Lung (tissue), 12 donors: Measurements from ENCODE around the gene ASB15. TPM values are rescaled to one million over a fixed set of nuclear protein-coding genes. Genes with fewer than 3 reads are reported as not detected.
A peak's percentile ranks its signal among the peaks of the same experiment; 100 is the strongest.

Experiments used
- ATAC-seq: fragments of 200-7000 bp; cut with Tn5 transposase; one replicate; pipeline ENCODE4 v1.9.1; 2020; ENCODE audit warnings: moderate number of reproducible peaks; ENCODE audit not compliant: insufficient read depth, low FRiP score
- DNase-seq, 3 donors: peaks; one replicate each; pipeline ENCODE4 v3.0.0-alpha.2; 2013 to 2017
- H3K27ac ChIP-seq, 2 donors: one replicate each; pipeline ENCODE4 v1.5.1; 2013; ENCODE audit warnings: mild to moderate bottlenecking in 2 of 2, moderate library complexity in 2 of 2, control low read depth in 1 of 2, inconsistent platforms in 1 of 2, low read depth in 1 of 2, low read length in 1 of 2
- H3K27me3 ChIP-seq, 3 donors: one replicate each; pipeline ENCODE4 v1.5.1; 2013; ENCODE audit warnings: low read length in 2 of 3; ENCODE audit not compliant: control insufficient read depth in 3 of 3, insufficient read depth in 3 of 3
- H3K36me3 ChIP-seq, 4 donors: one replicate each; pipeline ENCODE4 v1.5.1; 2013; ENCODE audit warnings: low read length in 4 of 4, mild to moderate bottlenecking in 1 of 4, moderate library complexity in 1 of 4; ENCODE audit not compliant: control insufficient read depth in 4 of 4, insufficient read depth in 4 of 4
- H3K4me1 ChIP-seq, 5 donors: one replicate each; pipeline ENCODE4 v1.5.1; 2013; ENCODE audit warnings: low read length in 5 of 5, mild to moderate bottlenecking in 2 of 5, moderate library complexity in 1 of 5; ENCODE audit not compliant: control insufficient read depth in 5 of 5, insufficient read depth in 5 of 5
- H3K4me3 ChIP-seq: one replicate; pipeline ENCODE4 v1.5.1; 2013; ENCODE audit warnings: mild to moderate bottlenecking, control low read depth, moderate library complexity
- H3K9ac ChIP-seq, 2 donors: one replicate each; pipeline ENCODE4 v1.5.1; 2013; ENCODE audit warnings: low read length in 2 of 2, control low read depth in 1 of 2; ENCODE audit not compliant: insufficient read depth in 1 of 2
- H3K9me3 ChIP-seq, 4 donors: one replicate each; pipeline ENCODE4 v1.5.1; 2013; ENCODE audit warnings: low read length in 3 of 4, mild to moderate bottlenecking in 1 of 4, moderate library complexity in 1 of 4; ENCODE audit not compliant: control insufficient read depth in 4 of 4, insufficient read depth in 3 of 4
- CTCF ChIP-seq: IDR thresholded peaks from 2 replicates; pipeline ENCODE4 v1.5.1; 2012; ENCODE audit warnings: mild to moderate bottlenecking; ENCODE audit errors: control extremely low read depth, extremely low read depth
- WGBS, 2 donors: extraction: QIAGEN DNeasy Blood & Tissue Kit; methylation state at CpG; one replicate each; pipeline ENCODE4 v1.1.7; 2013; 5-methylcytosine and 5-hydroxymethylcytosine counted together
- polyA plus RNA-seq, 2 donors: library from polyadenylated mRNA; stranded (reverse); fragments of 200-250 nt; gene quantifications; one replicate each; pipeline ENCODE4 v1.2.1, GENCODE V29; 2013
- total RNA-seq, 2 donors: library from RNA; depleted of rRNA in 1 of 2; stranded (reverse); fragments of >200 nt in 1 of 2; gene quantifications; one replicate each; pipeline ENCODE4 v1.2.1, GENCODE V29; 2014 to 2021
- donor health status: control.
- donor health status: control.
- donor health status: Bipolar disorder and iron deficiency.
- donor health status: healthy.
- donor health status: DM: yes; HTN: yes; CAD: no.

ASB15 gene
- total and polyA plus RNA-seq, 4 donors = not detected

DNA sequence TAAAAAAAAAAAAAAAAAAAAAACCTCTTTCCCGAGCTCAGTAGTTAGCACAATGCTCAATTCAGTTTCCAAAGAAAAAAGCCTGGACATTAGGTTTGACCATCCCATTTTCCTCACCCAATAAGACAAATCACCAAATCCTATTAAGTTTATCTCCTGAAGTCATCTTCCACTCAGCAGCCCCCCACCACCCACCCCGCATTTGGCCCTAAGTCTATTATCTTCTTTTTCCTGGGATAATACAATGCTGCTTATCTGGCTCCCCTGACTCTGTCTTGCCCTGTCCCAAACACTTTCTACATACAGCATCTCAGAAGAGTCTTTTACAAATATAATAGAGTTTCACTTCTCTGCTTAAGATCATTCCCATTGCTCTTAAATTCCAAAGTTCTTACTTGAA lies 36.3 kb downstream of the ASB15 start:
- no peak for TF ChIP-seq CTCF
- no peaks in the 10 kb centered on the region for H3K36me3 ChIP-seq
- H3K9me3 ChIP-seq = no peaks in the 10 kb centered on the region
- 83 to 88% methylated on average over 2 of the region's 2 CpGs for WGBS, 2 donors
- H3K4me3 ChIP-seq = no peak overlapping the region
- H3K27ac ChIP-seq = peak overlapping the region in 1 of 2 donors; percentile 49
- no peak for DNase-seq
- H3K27me3 ChIP-seq = no peaks in the 10 kb centered on the region
- no peak for ATAC-seq
- H3K9ac ChIP-seq = no peak overlapping the region
- peaks cover 0 to 18% (median 0%) of the 10 kb centered on the region in 5 donors for H3K4me1 ChIP-seq

GRCh38 chr7:123639631-123640030 lies 38.0 kb downstream of the ASB15 start:
- H3K36me3 ChIP-seq = no peaks in the 10 kb centered on the region
- no peaks in the 10 kb centered on the region for H3K9me3 ChIP-seq
- DNase-seq (no peak), ATAC-seq (no peak)
- no peak for TF ChIP-seq CTCF
- H3K4me1 ChIP-seq = peaks cover 0 to 26% (median 9%) of the 10 kb centered on the region in 5 donors
- H3K27me3 ChIP-seq = no peaks in the 10 kb centered on the region
- no peak overlapping the region for H3K4me3 ChIP-seq
- WGBS, 2 donors = 90 to 92% methylated on average over 2 of the region's 2 CpGs
- no peak overlapping the region for H3K9ac ChIP-seq
- H3K27ac ChIP-seq = peak overlapping the region in 1 of 2 donors; percentile 17

- no peaks in the 10 kb centered on the region for H3K27me3 ChIP-seq
- no peaks in the 10 kb centered on the region for H3K36me3 ChIP-seq
- no peak for ATAC-seq
- TF ChIP-seq CTCF = no peak
- H3K4me3 ChIP-seq = no peak overlapping the region
- H3K4me1 ChIP-seq = peaks cover 0 to 27% (median 10%) of the 10 kb centered on the region in 5 donors
- H3K9ac ChIP-seq = no peak overlapping the region
- H3K27ac ChIP-seq = no peak overlapping the region
- no peaks in the 10 kb centered on the region for H3K9me3 ChIP-seq
- no peak for DNase-seq
Measured at GRCh38 chr7:123640583-123640982, 39.0 kb downstream of the ASB15 start.

DNA sequence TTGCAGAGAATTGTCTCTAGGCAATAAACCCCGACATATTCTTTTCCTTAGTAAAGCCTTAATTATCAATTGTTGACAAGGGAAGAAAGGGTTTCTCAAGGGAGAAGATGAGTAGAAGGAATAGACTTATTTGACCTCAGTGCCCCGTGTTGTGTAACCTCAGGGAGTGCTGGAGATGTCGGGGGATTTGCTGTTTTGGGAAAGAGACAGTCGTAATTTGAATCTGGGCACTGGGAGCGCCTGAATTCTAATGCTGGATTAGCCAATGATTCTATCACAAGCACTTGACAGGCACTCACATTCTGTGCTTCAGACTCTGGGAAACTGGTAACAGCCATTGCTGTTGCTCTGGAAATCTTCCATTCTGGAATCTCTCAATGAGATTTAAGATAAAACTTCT lies 40.3 kb downstream of the ASB15 start:
- no peak for DNase-seq
- peak overlapping the region in 1 of 2 donors; percentile 39 for H3K27ac ChIP-seq
- no peaks in the 10 kb centered on the region for H3K27me3 ChIP-seq
- H3K4me1 ChIP-seq = peaks cover 0 to 28% (median 10%) of the 10 kb centered on the region in 5 donors
- no peaks in the 10 kb centered on the region for H3K36me3 ChIP-seq
- H3K4me3 ChIP-seq = no peak overlapping the region
- ATAC-seq = no peak
- no peak for TF ChIP-seq CTCF
- H3K9ac ChIP-seq = no peak overlapping the region
- WGBS, 2 donors = 84 to 93% methylated on average over 5 of the region's 5 CpGs
- peaks cover 0 to 2% (median 0%) of the 10 kb centered on the region in 4 donors for H3K9me3 ChIP-seq
